ENCODE results near the gene CFAP68. TPM values are rescaled to one million over a fixed set of nuclear protein-coding genes. Genes with fewer than 3 reads are reported as not detected.

Gene CFAP68
- total RNA-seq, 4 donors from 2014 or later, result 11.9 to 22.6 (median 16.0) TPM; not detected in 1

- H3K36me3 ChIP-seq, result peaks cover 0 to 11% (median 0%) of the 10 kb centered on the region in 3 donors
- TF ChIP-seq CTCF (IDR thresholded peaks at IDR 0.05) (no peak), POLR2A (IDR thresholded peaks at IDR 0.05) (no peak)
Observed at GRCh38 chr11:111843661-111844060, 35.7 kb upstream of the CFAP68 start.

GRCh38 chr11:111845276-111846028 lies 33.9 kb upstream of the CFAP68 start:
- no peaks in the 10 kb centered on the region for H3K9me3 ChIP-seq
- H3K27me3 ChIP-seq, result no peaks in the 10 kb centered on the region
- peaks cover 0 to 11% (median 0%) of the 10 kb centered on the region in 3 donors for H3K36me3 ChIP-seq
- DNase-seq, result no peak
- H3K4me3 ChIP-seq, result no peak overlapping the region
- no peaks in the 10 kb centered on the region for H3K4me1 ChIP-seq
- TF ChIP-seq CTCF (IDR thresholded peaks at IDR 0.05) (no peak), POLR2A (IDR thresholded peaks at IDR 0.05) (no peak)
- H3K27ac ChIP-seq, result no peak overlapping the region

More at GRCh38 chr11:111843661-111844060, 35.7 kb upstream of the CFAP68 start:
- no peak for DNase-seq
- H3K27ac ChIP-seq, result no peak overlapping the region
- H3K9me3 ChIP-seq, result no peaks in the 10 kb centered on the region
- no peaks in the 10 kb centered on the region for H3K4me1 ChIP-seq
- H3K4me3 ChIP-seq, result no peak overlapping the region
- no peaks in the 10 kb centered on the region for H3K27me3 ChIP-seq

GRCh38 chr11:111846063-111846462 lies 33.3 kb upstream of the CFAP68 start:
- no peaks in the 10 kb centered on the region for H3K9me3 ChIP-seq
- no peak for DNase-seq

GRCh38 chr11:111846636-111847035 lies 32.7 kb upstream of the CFAP68 start:
- Histone ChIP-seq H3K4me1 (no peaks in the 10 kb centered on the region), H3K9me3 (no peaks in the 10 kb centered on the region), H3K27me3 (no peaks in the 10 kb centered on the region), H3K36me3 (peaks cover 0 to 23% (median 0%) of the 10 kb centered on the region in 3 donors), H3K4me3 (no peak overlapping the region), H3K27ac (no peak overlapping the region)
- TF ChIP-seq POLR2A (IDR thresholded peaks at IDR 0.05) (no peak), CTCF (IDR thresholded peaks at IDR 0.05) (no peak)
- DNase-seq, result no peak

More at GRCh38 chr11:111846063-111846462, 33.3 kb upstream of the CFAP68 start:
- H3K4me1 ChIP-seq, result no peaks in the 10 kb centered on the region
- H3K27ac ChIP-seq, result no peak overlapping the region
- H3K27me3 ChIP-seq, result no peaks in the 10 kb centered on the region
- TF ChIP-seq CTCF (IDR thresholded peaks at IDR 0.05), result no peak
- no peak for TF ChIP-seq POLR2A (IDR thresholded peaks at IDR 0.05)
- no peak overlapping the region for H3K4me3 ChIP-seq
- H3K36me3 ChIP-seq, result peaks cover 0 to 17% (median 0%) of the 10 kb centered on the region in 3 donors

GRCh38 chr11:111849631-111850030 lies 29.7 kb upstream of the CFAP68 start:
- no peak overlapping the region for H3K4me3 ChIP-seq
- no peaks in the 10 kb centered on the region for H3K9me3 ChIP-seq
- H3K27me3 ChIP-seq, result no peaks in the 10 kb centered on the region
- no peak overlapping the region for H3K27ac ChIP-seq
- TF ChIP-seq CTCF (IDR thresholded peaks at IDR 0.05), result no peak
- no peak for TF ChIP-seq POLR2A (IDR thresholded peaks at IDR 0.05)
- peaks cover 0 to 37% (median 0%) of the 10 kb centered on the region in 3 donors for H3K36me3 ChIP-seq
- no peak for DNase-seq
- H3K4me1 ChIP-seq, result no peaks in the 10 kb centered on the region
